ENCODE data around the gene TIMP3. TPM values are rescaled to one million over a fixed set of nuclear protein-coding genes. Genes with fewer than 3 reads are reported as not detected.

The TIMP3 gene
- polyA plus RNA-seq, 3 donors = not detected

DNA sequence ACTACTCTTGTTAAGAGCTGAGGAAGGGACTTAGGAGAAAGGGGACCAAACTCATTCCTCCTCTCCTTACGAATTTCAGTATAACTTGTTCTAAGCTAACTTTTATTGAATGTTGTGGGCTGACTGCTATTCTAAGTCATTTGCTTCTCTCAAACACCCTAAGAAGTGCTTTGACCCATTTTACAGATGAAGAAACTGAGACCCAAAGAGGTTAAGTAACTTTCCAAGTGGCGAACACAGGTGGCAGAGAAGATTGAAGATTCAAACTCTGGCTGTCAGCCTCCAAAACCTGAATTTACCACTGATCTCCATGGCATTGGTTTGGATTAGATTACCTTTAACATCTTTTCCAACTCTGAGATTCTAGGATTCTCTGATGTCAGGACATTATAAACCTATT lies 52.2 kb downstream of the TIMP3 start:
- DNase-seq = no peak
- Histone ChIP-seq H3K27me3 (ENCODE audit: control insufficient read depth in 2 of 2, insufficient read depth in 2 of 2, low read length in 2 of 2) (no peaks in the 10 kb centered on the region), H3K9me3 (replicated peaks in 1 of 2; ENCODE audit: control insufficient read depth in 1 of 2, insufficient read depth in 1 of 2, low read length in 2 of 2) (no peaks in the 10 kb centered on the region), H2AFZ (ENCODE audit: insufficient read depth, low read depth, low read length, poor library complexity, severe bottlenecking) (no peak overlapping the region), H3K4me2 (replicated peaks; ENCODE audit: extremely low read depth, low read length, poor library complexity, severe bottlenecking) (no peak overlapping the region), H3K4me1 (ENCODE audit: control insufficient read depth in 1 of 2, insufficient read depth in 2 of 2, low read length in 2 of 2) (no peaks in the 10 kb centered on the region), H3K27ac (ENCODE audit: low read depth in 1 of 2, low read length in 2 of 2) (no peak overlapping the region), H4K20me1 (ENCODE audit: insufficient read depth, low read length) (no peaks in the 10 kb centered on the region), H3K9ac (ENCODE audit: insufficient read depth, low read length, poor library complexity, severe bottlenecking) (no peak overlapping the region), H3K4me3 (replicated peaks in 1 of 3; ENCODE audit: low read depth in 2 of 3, low read length in 3 of 3) (no peak overlapping the region), H3K36me3 (replicated peaks in 1 of 2; ENCODE audit: control insufficient read depth in 1 of 2, insufficient read depth in 2 of 2, low read length in 2 of 2) (no peaks in the 10 kb centered on the region), H3K79me2 (ENCODE audit: insufficient read depth, low read length) (no peaks in the 10 kb centered on the region)
- Mint-ChIP-seq H3K4me1 (no peaks in the 10 kb centered on the region), H3K9me3 (no peaks in the 10 kb centered on the region), H3K4me3 (no peak overlapping the region), H3K27ac (no peak overlapping the region), H3K27me3 (ENCODE audit: low read depth in 3 of 3) (peaks cover 0 to 3% (median 0%) of the 10 kb centered on the region in 3 donors), H3K36me3 (no peaks in the 10 kb centered on the region)
- TF ChIP-seq, protein P1, sequence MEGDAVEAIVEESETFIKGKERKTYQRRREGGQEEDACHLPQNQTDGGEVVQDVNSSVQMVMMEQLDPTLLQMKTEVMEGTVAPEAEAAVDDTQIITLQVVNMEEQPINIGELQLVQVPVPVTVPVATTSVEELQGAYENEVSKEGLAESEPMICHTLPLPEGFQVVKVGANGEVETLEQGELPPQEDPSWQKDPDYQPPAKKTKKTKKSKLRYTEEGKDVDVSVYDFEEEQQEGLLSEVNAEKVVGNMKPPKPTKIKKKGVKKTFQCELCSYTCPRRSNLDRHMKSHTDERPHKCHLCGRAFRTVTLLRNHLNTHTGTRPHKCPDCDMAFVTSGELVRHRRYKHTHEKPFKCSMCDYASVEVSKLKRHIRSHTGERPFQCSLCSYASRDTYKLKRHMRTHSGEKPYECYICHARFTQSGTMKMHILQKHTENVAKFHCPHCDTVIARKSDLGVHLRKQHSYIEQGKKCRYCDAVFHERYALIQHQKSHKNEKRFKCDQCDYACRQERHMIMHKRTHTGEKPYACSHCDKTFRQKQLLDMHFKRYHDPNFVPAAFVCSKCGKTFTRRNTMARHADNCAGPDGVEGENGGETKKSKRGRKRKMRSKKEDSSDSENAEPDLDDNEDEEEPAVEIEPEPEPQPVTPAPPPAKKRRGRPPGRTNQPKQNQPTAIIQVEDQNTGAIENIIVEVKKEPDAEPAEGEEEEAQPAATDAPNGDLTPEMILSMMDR (IDR thresholded peaks at IDR 0.05) = no peak
- intact Hi-C loops (cut with micrococcal nuclease) = no loop called here
- no CpG with 5 or more reads among the region's 2 CpGs for WGBS (ENCODE audit: insufficient coverage)

DNA sequence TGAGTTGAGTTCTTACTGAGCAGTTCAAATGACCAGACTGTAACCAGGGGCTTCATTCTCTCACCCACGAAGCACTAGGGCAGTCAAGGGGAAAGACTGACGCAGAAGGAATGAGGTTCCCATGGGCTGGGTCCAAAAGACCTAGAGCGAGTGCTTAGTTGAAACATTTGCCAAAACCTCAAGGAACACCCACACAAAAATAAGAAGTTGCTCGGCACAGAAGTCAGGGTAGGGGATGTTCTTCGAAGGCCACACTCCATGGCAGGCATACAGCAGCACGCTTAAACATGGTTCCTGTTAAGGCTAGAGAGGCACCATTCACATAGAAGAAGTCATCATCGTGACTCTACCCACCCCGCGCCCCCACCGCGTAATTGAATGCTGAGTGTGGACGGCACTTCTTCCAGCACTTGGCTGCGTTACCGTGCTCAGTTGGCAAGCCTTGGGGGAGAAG lies 52.9 kb downstream of the TIMP3 start:
- no peak overlapping the region for H3K27ac Mint-ChIP-seq
- peaks cover 0 to 4% (median 3%) of the 10 kb centered on the region in 3 donors for H3K27me3 Mint-ChIP-seq (ENCODE audit: low read depth in 3 of 3)
- H3K4me1 Mint-ChIP-seq = no peaks in the 10 kb centered on the region
- H3K36me3 Mint-ChIP-seq = no peaks in the 10 kb centered on the region
- H3K4me3 Mint-ChIP-seq = no peak overlapping the region
- no peaks in the 10 kb centered on the region for H4K20me1 ChIP-seq (ENCODE audit: insufficient read depth, low read length)
- TF ChIP-seq, protein P1 (IDR thresholded peaks at IDR 0.05) = no peak
- no peak overlapping the region for H2AFZ ChIP-seq (ENCODE audit: insufficient read depth, low read depth, low read length, poor library complexity, severe bottlenecking)
- no peak overlapping the region for H3K4me2 ChIP-seq (replicated peaks; ENCODE audit: extremely low read depth, low read length, poor library complexity, severe bottlenecking)
- H3K9me3 ChIP-seq (replicated peaks in 1 of 2; ENCODE audit: control insufficient read depth in 1 of 2, insufficient read depth in 1 of 2, low read length in 2 of 2) = no peaks in the 10 kb centered on the region
- no peak overlapping the region for H3K9ac ChIP-seq (ENCODE audit: insufficient read depth, low read length, poor library complexity, severe bottlenecking)
- H3K27ac ChIP-seq (ENCODE audit: low read depth in 1 of 2, low read length in 2 of 2) = no peak overlapping the region
- H3K4me3 ChIP-seq (replicated peaks in 1 of 3; ENCODE audit: low read depth in 2 of 3, low read length in 3 of 3) = no peak overlapping the region
- no peaks in the 10 kb centered on the region for H3K9me3 Mint-ChIP-seq
- H3K36me3 ChIP-seq (replicated peaks in 1 of 2; ENCODE audit: control insufficient read depth in 1 of 2, insufficient read depth in 2 of 2, low read length in 2 of 2) = no peaks in the 10 kb centered on the region
- WGBS (ENCODE audit: insufficient coverage) = 97% methylated on average over 12 of the region's 14 CpGs
- no peaks in the 10 kb centered on the region for H3K27me3 ChIP-seq (ENCODE audit: control insufficient read depth in 2 of 2, insufficient read depth in 2 of 2, low read length in 2 of 2)
- H3K4me1 ChIP-seq (ENCODE audit: control insufficient read depth in 1 of 2, insufficient read depth in 2 of 2, low read length in 2 of 2) = no peaks in the 10 kb centered on the region
- intact Hi-C loops (cut with micrococcal nuclease) = no loop called here
- H3K79me2 ChIP-seq (ENCODE audit: insufficient read depth, low read length) = no peaks in the 10 kb centered on the region
- DNase-seq = no peak
